GM23248 (cell line): ENCODE data around the gene TMEM132C. TPM values are rescaled to one million over a fixed set of nuclear protein-coding genes. Genes with fewer than 3 reads are reported as not detected.

Experiments used
- DNase-seq: peaks from one replicate; pipeline ENCODE4 v3.0.0-alpha.2; 2015
- H2AFZ ChIP-seq: fragments of 200-600 bp; sonication (generic); 2 replicates; pipeline ENCODE4 v1.6.1; 2016; ENCODE audit warnings: antibody characterized with exemption
- H3F3A ChIP-seq: fragments of 200-600 bp; sonication (generic); 2 replicates; pipeline ENCODE4 v1.6.1; 2016; ENCODE audit warnings: mild to moderate bottlenecking, antibody characterized with exemption, mixed run types; ENCODE audit not compliant: insufficient read depth
- H3K27ac ChIP-seq: fragments of 200-600 bp; sonication (generic); 2 replicates; pipeline ENCODE4 v1.5.1; 2016; ENCODE audit warnings: mild to moderate bottlenecking
- H3K27me3 ChIP-seq: fragments of 200-600 bp; sonication (generic); replicated peaks from 2 replicates; pipeline ENCODE4 v1.6.1; 2016; ENCODE audit warnings: mild to moderate bottlenecking; ENCODE audit not compliant: insufficient read depth
- H3K36me3 ChIP-seq: fragments of 200-600 bp; sonication (generic); 2 replicates; pipeline ENCODE4 v1.6.1; 2016; ENCODE audit warnings: low read depth, mild to moderate bottlenecking
- H3K4me1 ChIP-seq: fragments of 200-600 bp; sonication (generic); 2 replicates; pipeline ENCODE4 v1.6.1; 2016; ENCODE audit warnings: mild to moderate bottlenecking; ENCODE audit not compliant: insufficient read depth
- H3K4me2 ChIP-seq: fragments of 200-600 bp; sonication (generic); one replicate; pipeline ENCODE4 v1.6.1; 2016; ENCODE audit warnings: mild to moderate bottlenecking; ENCODE audit not compliant: unreplicated experiment
- H3K4me3 ChIP-seq: fragments of 200-600 bp; sonication (generic); 2 replicates; pipeline ENCODE4 v1.5.1; 2016; ENCODE audit warnings: mild to moderate bottlenecking
- H3K79me2 ChIP-seq: fragments of 200-600 bp; sonication (generic); 2 replicates; pipeline ENCODE4 v1.6.1; 2016; ENCODE audit warnings: mild to moderate bottlenecking; ENCODE audit not compliant: insufficient read depth
- H3K9ac ChIP-seq: fragments of 200-600 bp; sonication (generic); 2 replicates; pipeline ENCODE4 v1.6.1; 2016; ENCODE audit warnings: mild to moderate bottlenecking
- H3K9me2 ChIP-seq: fragments of 200-600 bp; sonication (generic); 2 replicates; pipeline ENCODE4 v1.6.1; 2016; ENCODE audit warnings: mixed run types, mild to moderate bottlenecking, moderate library complexity; ENCODE audit not compliant: insufficient read depth
- H3K9me3 ChIP-seq: fragments of 200-600 bp; sonication (generic); one replicate; pipeline ENCODE4 v1.6.1; 2017; ENCODE audit warnings: low read depth
- H4K20me1 ChIP-seq: fragments of 200-600 bp; sonication (generic); 2 replicates; pipeline ENCODE4 v1.6.0; 2016; ENCODE audit not compliant: insufficient read depth
- EZH2 ChIP-seq: fragments of 200-600 bp; sonication (generic); IDR thresholded peaks from 2 replicates; pipeline ENCODE4 v1.6.1; 2018; ENCODE audit warnings: antibody characterized with exemption, mild to moderate bottlenecking; ENCODE audit not compliant: insufficient read depth, poor library complexity, severe bottlenecking
- EZH2phosphoT487 ChIP-seq: fragments of 200-600 bp; sonication (generic); IDR thresholded peaks from 2 replicates; pipeline ENCODE4 v1.6.1; 2018; ENCODE audit warnings: antibody characterized with exemption, moderate library complexity, mild to moderate bottlenecking, low read depth; ENCODE audit not compliant: insufficient read depth
- whole genome bisulfite sequencing, 2 experiments: methylation state at CpG; one replicate each; pipeline ENCODE4 v1.1.6; 2015 to 2017; ENCODE audit warnings: low lambda C conversion rate in 2 of 2, low coverage in 1 of 2; ENCODE audit errors: missing lambda C conversion rate in 2 of 2; 5-methylcytosine and 5-hydroxymethylcytosine counted together
- in situ Hi-C: fragments of 300-500 bp; cut with MboI; formaldehyde crosslinking; loops from 2 replicates; pipeline ENCODE4 v1.15.0; 2020
- polyA plus RNA-seq: library from polyadenylated mRNA; unstranded; fragments of >200 nt; fragmentation: Nextera tagmentation; extraction: Ambion mirVana; gene quantifications from 2 replicates; pipeline ENCODE4 v1.2.1, GENCODE V29; 2016
- total RNA-seq: library from RNA; depleted of rRNA; stranded (reverse); fragments of >200 nt; shearing (Covaris generic); gene quantifications from 2 replicates; pipeline ENCODE4 v1.2.3, GENCODE V29; 2014

TMEM132C gene
- total and polyA plus RNA-seq, 2 experiments from 2014 or later: not detected

- Histone ChIP-seq H3K27me3 (no peaks in the 10 kb centered on the region), H3K9ac (no peak overlapping the region), H3K4me3 (no peak overlapping the region), H4K20me1 (no peaks in the 10 kb centered on the region), H3K79me2 (no peaks in the 10 kb centered on the region), H3K9me3 (no peaks in the 10 kb centered on the region), H3F3A (no peaks in the 10 kb centered on the region), H3K4me1 (no peaks in the 10 kb centered on the region), H2AFZ (no peak overlapping the region), H3K36me3 (no peaks in the 10 kb centered on the region), H3K27ac (no peak overlapping the region), H3K4me2 (no peak overlapping the region), H3K9me2 (no peaks in the 10 kb centered on the region)
- WGBS, 2 experiments: 72 to 79% methylated on average over 24 to 27 of the region's 27 CpGs
- no peak for DNase-seq
- TF ChIP-seq EZH2 (no peak), EZH2phosphoT487 (no peak)
- in situ Hi-C loops: no loop called here
These were observed 148.1 kb downstream of the TMEM132C start for GRCh38 chr12:128415036-128415560.

GRCh38 chr12:128418944-128419343, 152.0 kb downstream of the TMEM132C start:
- H3K27me3 ChIP-seq: no peaks in the 10 kb centered on the region
- WGBS, 2 experiments: 25 to 31% methylated on average over 5 of the region's 5 CpGs
- no peak overlapping the region for H2AFZ ChIP-seq
- H3K36me3 ChIP-seq: no peaks in the 10 kb centered on the region
- TF ChIP-seq EZH2 (no peak), EZH2phosphoT487 (no peak)
- no peaks in the 10 kb centered on the region for H3K4me1 ChIP-seq
- no peaks in the 10 kb centered on the region for H3K79me2 ChIP-seq
- H3K9me3 ChIP-seq: no peaks in the 10 kb centered on the region
- no peak overlapping the region for H3K27ac ChIP-seq
- no peak overlapping the region for H3K4me2 ChIP-seq
- H4K20me1 ChIP-seq: no peaks in the 10 kb centered on the region
- no peaks in the 10 kb centered on the region for H3K9me2 ChIP-seq
- in situ Hi-C loops: no loop called here
- no peak overlapping the region for H3K4me3 ChIP-seq
- H3K9ac ChIP-seq: no peak overlapping the region
- no peaks in the 10 kb centered on the region for H3F3A ChIP-seq
- DNase-seq: no peak

- DNase-seq: no peak
- Histone ChIP-seq H3K27me3 (no peaks in the 10 kb centered on the region), H3K9me2 (no peaks in the 10 kb centered on the region), H3K4me2 (no peak overlapping the region), H4K20me1 (no peaks in the 10 kb centered on the region), H3K79me2 (no peaks in the 10 kb centered on the region), H2AFZ (no peak overlapping the region), H3F3A (no peaks in the 10 kb centered on the region), H3K4me3 (no peak overlapping the region), H3K36me3 (no peaks in the 10 kb centered on the region), H3K9ac (no peak overlapping the region), H3K4me1 (no peaks in the 10 kb centered on the region), H3K27ac (no peak overlapping the region), H3K9me3 (no peaks in the 10 kb centered on the region)
- in situ Hi-C loops: no loop called here
- WGBS, 2 experiments: 8 to 11% methylated on average over 2 of the region's 2 CpGs
- TF ChIP-seq EZH2phosphoT487 (no peak), EZH2 (no peak)
These were observed 153.2 kb downstream of the TMEM132C start for GRCh38 chr12:128420163-128420562.

GRCh38 chr12:128421375-128421774, 154.4 kb downstream of the TMEM132C start:
- Histone ChIP-seq H3K4me1 (no peaks in the 10 kb centered on the region), H4K20me1 (no peaks in the 10 kb centered on the region), H3K36me3 (no peaks in the 10 kb centered on the region), H3K9me2 (no peaks in the 10 kb centered on the region), H3K9ac (no peak overlapping the region), H3F3A (no peaks in the 10 kb centered on the region), H3K79me2 (no peaks in the 10 kb centered on the region), H3K27ac (no peak overlapping the region), H3K4me3 (no peak overlapping the region), H3K9me3 (no peaks in the 10 kb centered on the region), H3K27me3 (no peaks in the 10 kb centered on the region), H3K4me2 (no peak overlapping the region), H2AFZ (no peak overlapping the region)
- in situ Hi-C loops: no loop called here
- DNase-seq: no peak
- 18 to 21% methylated on average over 7 of the region's 7 CpGs for WGBS, 2 experiments
- TF ChIP-seq EZH2phosphoT487 (no peak), EZH2 (no peak)

GRCh38 chr12:128423205-128423604, 156.2 kb downstream of the TMEM132C start:
- H3K27ac ChIP-seq: no peak overlapping the region
- no peaks in the 10 kb centered on the region for H3K9me2 ChIP-seq
- H3K36me3 ChIP-seq: no peaks in the 10 kb centered on the region
- no peak overlapping the region for H3K4me2 ChIP-seq
- in situ Hi-C loops: no loop called here
- no peaks in the 10 kb centered on the region for H3F3A ChIP-seq
- 44 to 64% methylated on average over 2 of the region's 2 CpGs for WGBS, 2 experiments
- no peak for DNase-seq
- H2AFZ ChIP-seq: no peak overlapping the region
- H3K9ac ChIP-seq: no peak overlapping the region
- no peaks in the 10 kb centered on the region for H3K4me1 ChIP-seq
- no peaks in the 10 kb centered on the region for H3K27me3 ChIP-seq
- H4K20me1 ChIP-seq: no peaks in the 10 kb centered on the region
- no peak overlapping the region for H3K4me3 ChIP-seq
- no peaks in the 10 kb centered on the region for H3K79me2 ChIP-seq
- no peak for TF ChIP-seq EZH2
- no peak for TF ChIP-seq EZH2phosphoT487
- H3K9me3 ChIP-seq: no peaks in the 10 kb centered on the region
